Diencephalon (tissue), 1 donor: ENCODE results near the gene TIPRL. TPM values are rescaled to one million over a fixed set of nuclear protein-coding genes. Genes with fewer than 3 reads are reported as not detected.

Experiments used
- small RNA-seq: library from RNA; depleted of rRNA; stranded (forward); fragments of <200 nt; gene quantifications from one replicate; pipeline ENCODE3, GENCODE V24; 2014
- total RNA-seq: library from RNA; depleted of rRNA; stranded (reverse); fragments of >200 nt; gene quantifications from one replicate; pipeline ENCODE4 v1.2.3, GENCODE V29; 2014

Gene TIPRL
- 81.4 TPM for total RNA-seq

DNA sequence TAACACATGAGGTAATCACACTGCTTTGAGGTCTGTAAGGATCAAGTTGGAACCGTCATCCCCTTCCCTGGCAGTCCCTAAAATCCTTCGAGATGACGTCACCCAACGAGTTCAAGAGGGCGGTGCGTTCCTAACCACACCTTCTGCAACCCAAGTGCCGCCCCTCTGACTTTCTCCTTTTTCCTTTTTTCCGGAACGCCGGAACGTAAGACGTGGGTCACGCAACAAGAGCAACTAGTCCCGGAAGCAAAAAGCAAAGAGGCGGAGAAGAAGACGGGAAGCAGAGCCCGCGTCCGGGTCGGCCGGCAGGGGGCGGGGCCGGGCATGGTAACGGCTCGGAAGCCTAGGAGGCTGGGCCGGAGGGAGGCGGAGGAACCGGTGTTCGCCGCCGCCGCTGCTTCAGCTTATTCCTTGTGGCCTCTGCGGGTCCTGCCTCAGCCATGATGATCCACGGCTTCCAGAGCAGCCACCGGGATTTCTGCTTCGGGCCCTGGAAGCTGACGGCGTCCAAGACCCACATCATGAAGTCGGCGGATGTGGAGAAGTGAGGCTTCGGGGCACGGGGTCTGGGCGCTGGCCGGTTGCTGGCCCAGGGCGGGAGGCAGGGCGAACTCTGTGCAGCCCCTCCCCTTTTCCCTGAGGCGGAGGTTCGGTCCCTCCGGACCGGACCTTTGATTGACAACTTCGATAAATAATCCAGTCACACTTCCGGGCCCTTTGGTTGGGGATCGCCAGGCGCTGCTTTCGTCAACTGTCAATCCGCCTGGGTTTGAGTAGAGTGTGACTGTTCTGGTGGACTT is at the start of gene TIPRL:
Gene TIPRL, plus strand, starts transcription at position 325 of the 800 bp plus-strand sequence. Its CDS starts 116 bp downstream, at position 441.

GRCh38 chr1:168136709-168137514 is 41.9 kb upstream of the TIPRL start, which contains the start of gene GPR161:
Gene GPR161 (minus strand): TSS chr1:168136930. CDS start chr1:168104850, 32,080 bp downstream.

GRCh38 chr1:168225476-168226190 is 46.9 kb downstream of the TIPRL start, which contains the start of gene SFT2D2:
Gene SFT2D2 (plus strand): TSS chr1:168226004. CDS start chr1:168226080, 76 bp downstream.

Small RNA genes within 50 kb of the gene (small RNA-seq; reads per million reads assigned to genes)
- gene AL021397.1 = not detected

Other genes starting within 250 kb of the TIPRL start
- 65.7 TPM for gene DCAF6, start 242.3 kb upstream of the TIPRL start, total RNA-seq
- gene MPC2, start 241.9 kb upstream of the TIPRL start, total RNA-seq = 63.7 TPM
- gene GPR161, start 42.0 kb upstream of the TIPRL start, total RNA-seq = 56.7 TPM
- gene SFT2D2, start 47.0 kb downstream of the TIPRL start, total RNA-seq = 32.1 TPM
- gene TBX19, start 101.9 kb downstream of the TIPRL start, total RNA-seq = 0.69 TPM